Central memory CD8-positive, alpha-beta T cell (primary cell): ENCODE data around the gene MARCOL.
"Not testable (repeated sequence)": the region's sequence is repeated elsewhere in the genome, so short reads cannot be mapped to it uniquely, and the experiment has no call there.

Source experiments
- ATAC-seq: fragments of 150-1000 bp; cut with Tn5 transposase; replicated peaks from 2 replicates; pipeline ENCODE4 v1.10.0; 2022; ENCODE audit warnings: mild to moderate bottlenecking, moderate FRiP score, moderate number of reproducible peaks; ENCODE audit not compliant: poor library complexity, severe bottlenecking; ENCODE audit errors: extremely low read depth
- DNase-seq, 2 donors: peaks; one replicate each; pipeline ENCODE4 v3.0.0; 2021; ENCODE audit warnings: low spot score in 2 of 2
- H3K27ac Mint-ChIP-seq: one replicate; pipeline ENCODE4 v1.8.0; 2022; ENCODE audit warnings: low read depth, mild to moderate bottlenecking, moderate library complexity, mixed read lengths
- H3K27me3 Mint-ChIP-seq: one replicate; pipeline ENCODE4 v1.8.0; 2022; ENCODE audit warnings: mixed read lengths
- H3K36me3 Mint-ChIP-seq: one replicate; pipeline ENCODE4 v1.8.0; 2022; ENCODE audit warnings: mild to moderate bottlenecking, moderate library complexity, mixed read lengths; ENCODE audit not compliant: insufficient read depth
- H3K4me1 Mint-ChIP-seq: one replicate; pipeline ENCODE4 v1.8.0; 2022; ENCODE audit warnings: mixed read lengths
- H3K4me3 Mint-ChIP-seq: one replicate; pipeline ENCODE4 v1.8.0; 2022; ENCODE audit warnings: mild to moderate bottlenecking, moderate library complexity, mixed read lengths
- H3K9me3 Mint-ChIP-seq: one replicate; pipeline ENCODE4 v1.8.0; 2022; ENCODE audit warnings: mixed read lengths

The MARCOL gene

DNA sequence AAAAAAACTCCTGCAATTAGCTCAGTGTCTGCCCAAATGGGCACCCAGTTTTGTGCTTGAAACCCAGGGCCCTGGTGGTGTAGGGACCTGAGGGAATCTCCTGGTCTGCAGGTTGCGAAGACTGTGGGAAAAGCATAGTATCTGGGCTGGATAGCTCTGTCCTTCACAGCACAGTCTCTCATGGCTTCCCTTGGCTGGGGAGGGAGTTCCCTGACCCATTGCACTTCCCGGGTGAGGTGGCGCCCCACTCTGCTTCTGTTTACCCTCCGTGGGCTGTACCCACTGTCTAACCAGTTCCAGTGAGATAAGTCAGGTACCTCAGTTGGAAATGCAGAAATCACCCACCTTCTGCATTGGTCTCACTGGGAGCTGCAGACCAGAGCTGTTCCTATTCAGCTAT, 43.0 kb downstream of the MARCOL start:
- not testable (repeated sequence) for H3K36me3 Mint-ChIP-seq, H3K27ac Mint-ChIP-seq, ATAC-seq, H3K4me3 Mint-ChIP-seq, H3K4me1 Mint-ChIP-seq, DNase-seq
- Mint-ChIP-seq H3K9me3 (peaks cover 21% of the 10 kb centered on the region), H3K27me3 (peaks cover 45% of the 10 kb centered on the region)

DNA sequence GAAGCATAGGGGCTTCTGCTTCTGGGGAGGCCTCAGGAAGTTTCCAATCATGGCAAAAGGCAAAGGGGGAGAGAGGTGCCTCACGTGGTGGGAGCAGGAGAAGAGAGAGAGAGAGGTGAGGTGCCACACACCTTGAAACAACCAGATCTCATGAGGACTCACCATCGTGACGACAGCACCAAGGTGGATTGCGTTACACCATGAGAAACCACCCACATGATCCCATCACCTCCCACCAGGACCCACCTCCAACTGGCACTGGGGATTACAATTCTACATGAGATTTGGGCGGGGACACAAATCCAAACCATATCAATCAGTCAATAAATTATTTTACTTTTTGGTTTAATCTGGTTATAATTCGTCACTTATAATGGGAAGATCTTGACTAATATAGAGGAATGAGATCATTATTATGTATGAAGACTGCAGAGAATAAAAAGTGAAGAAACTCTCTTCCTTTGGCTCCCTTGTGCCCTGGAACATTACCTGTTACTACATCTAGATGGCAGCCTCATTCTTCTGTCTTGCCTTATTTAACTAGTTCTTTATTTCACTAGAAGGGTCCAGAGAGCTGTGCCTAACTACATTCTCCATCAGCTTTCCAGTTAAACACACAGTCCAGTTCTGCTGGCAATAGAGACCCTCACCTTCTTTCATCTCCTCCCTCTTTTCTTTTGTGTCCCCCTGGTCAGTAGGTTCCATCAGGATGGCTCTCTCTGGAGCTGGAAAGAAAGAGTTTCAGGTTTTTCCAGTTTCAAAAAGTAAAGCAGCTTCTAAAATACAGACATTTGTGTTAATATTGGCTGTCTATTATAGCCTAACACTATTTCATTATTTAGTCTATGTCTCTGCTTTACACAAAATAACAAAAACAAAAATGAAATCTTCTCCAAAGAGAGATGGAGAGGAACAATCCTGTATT, 52.2 kb downstream of the MARCOL start:
- Mint-ChIP-seq H3K27me3 (peaks cover 36% of the 10 kb centered on the region), H3K27ac (no peak overlapping the region), H3K4me3 (no peak overlapping the region), H3K4me1 (no peaks in the 10 kb centered on the region), H3K36me3 (no peaks in the 10 kb centered on the region), H3K9me3 (no peaks in the 10 kb centered on the region)
- DNase-seq (no peak), ATAC-seq (no peak)
